HUES64 (cell line): ENCODE results near the gene STX17.

Source experiments
- H3K27ac ChIP-seq: 2 replicates; pipeline ENCODE4 v1.7.0; 2013; ENCODE audit warnings: low read depth, low read length, inconsistent platforms
- H3K27me3 ChIP-seq: 2 replicates; pipeline ENCODE4 v1.6.1; 2013; ENCODE audit warnings: mild to moderate bottlenecking, low read length; ENCODE audit not compliant: insufficient read depth
- H3K36me3 ChIP-seq: 2 replicates; pipeline ENCODE4 v1.6.1; 2013; ENCODE audit warnings: mild to moderate bottlenecking, low read length; ENCODE audit not compliant: insufficient read depth
- H3K4me1 ChIP-seq: 2 replicates; pipeline ENCODE4 v1.6.1; 2013; ENCODE audit warnings: mild to moderate bottlenecking, low read length, moderate library complexity; ENCODE audit not compliant: insufficient read depth
- H3K4me3 ChIP-seq: 2 replicates; pipeline ENCODE4 v1.5.1; 2013; ENCODE audit warnings: mild to moderate bottlenecking, low read length, moderate library complexity
- H3K9ac ChIP-seq: 2 replicates; pipeline ENCODE4 v1.6.1; 2013; ENCODE audit warnings: mild to moderate bottlenecking, low read depth, low read length
- H3K9me3 ChIP-seq: 2 replicates; pipeline ENCODE4 v1.6.1; 2013; ENCODE audit warnings: low read depth, low read length; ENCODE audit not compliant: insufficient read depth
- WGBS: fragments of 150-250, 120-280 bp; methylation state at CpG from one replicate; pipeline ENCODE4 v1.1.7; 2013; ENCODE audit warnings: missing lambda C conversion rate; 5-methylcytosine and 5-hydroxymethylcytosine counted together

Gene STX17

DNA sequence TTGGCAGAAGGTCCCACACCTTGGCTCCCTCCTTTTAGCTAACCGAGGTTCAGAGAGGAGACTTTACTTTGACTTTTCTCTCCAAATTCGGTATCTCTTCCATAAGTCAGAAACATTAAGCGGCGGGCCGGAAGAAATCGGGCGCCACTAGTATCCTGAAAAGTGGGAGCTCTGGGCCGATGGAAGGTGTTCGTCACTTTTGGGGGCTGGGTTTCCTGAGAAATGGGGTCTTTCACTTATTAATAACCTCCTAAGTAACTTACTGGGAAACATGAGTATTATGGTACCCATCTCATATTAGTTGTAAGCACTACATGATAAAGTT is 716 bp downstream of the STX17 start:
- peaks cover 4% of the 10 kb centered on the region; the same call in 1 of the 2 replicates for H3K4me1 ChIP-seq
- H3K27ac ChIP-seq, result peak overlapping the region; percentile 47

GRCh38 chr9:99911600-99911999 is 5.1 kb downstream of the STX17 start:
- Histone ChIP-seq H3K4me1 (peaks cover 8% of the 10 kb centered on the region; the same call in 1 of the 2 replicates), H3K4me3 (no peak overlapping the region), H3K9ac (no peak overlapping the region), H3K27me3 (no peaks in the 10 kb centered on the region), H3K27ac (no peak overlapping the region), H3K36me3 (peaks cover 4% of the 10 kb centered on the region), H3K9me3 (no peaks in the 10 kb centered on the region)
- 93% methylated on average over 7 of the region's 7 CpGs for WGBS

More for the DNA sequence above, 716 bp downstream of the STX17 start:
- peak overlapping the region; percentile 83 for H3K9ac ChIP-seq
- no peaks in the 10 kb centered on the region for H3K36me3 ChIP-seq
- WGBS, result 17% methylated on average over 9 of the region's 9 CpGs
- no peaks in the 10 kb centered on the region for H3K27me3 ChIP-seq
- peak overlapping the region; percentile 85 for H3K4me3 ChIP-seq
- no peaks in the 10 kb centered on the region for H3K9me3 ChIP-seq

DNA sequence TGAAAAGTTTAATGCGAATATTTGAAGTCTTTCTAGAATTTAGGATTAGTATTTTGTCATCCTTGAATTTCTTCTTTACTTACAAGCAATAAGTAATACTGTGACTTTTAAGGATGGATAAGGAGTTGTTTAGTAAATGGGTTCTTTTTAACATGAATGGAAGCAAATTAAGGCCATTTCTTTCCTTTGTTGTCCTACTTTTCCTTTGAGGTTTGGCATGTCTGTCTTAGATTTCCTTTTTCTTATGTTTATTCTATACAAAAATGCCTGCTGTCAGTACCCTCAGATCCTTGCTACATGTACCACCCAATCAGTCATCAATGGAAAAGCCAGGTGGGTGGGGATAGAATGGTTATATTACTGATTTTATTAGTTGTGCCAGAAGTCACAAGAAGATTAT is 10.2 kb downstream of the STX17 start:
- peaks cover 32% of the 10 kb centered on the region for H3K4me1 ChIP-seq
- no peaks in the 10 kb centered on the region for H3K9me3 ChIP-seq
- no peak overlapping the region for H3K9ac ChIP-seq
- WGBS, result no CpG with 5 or more reads among the region's 1 CpG
- no peaks in the 10 kb centered on the region for H3K27me3 ChIP-seq
- no peak overlapping the region for H3K27ac ChIP-seq
- H3K4me3 ChIP-seq, result no peak overlapping the region
- peaks cover 13% of the 10 kb centered on the region for H3K36me3 ChIP-seq

DNA sequence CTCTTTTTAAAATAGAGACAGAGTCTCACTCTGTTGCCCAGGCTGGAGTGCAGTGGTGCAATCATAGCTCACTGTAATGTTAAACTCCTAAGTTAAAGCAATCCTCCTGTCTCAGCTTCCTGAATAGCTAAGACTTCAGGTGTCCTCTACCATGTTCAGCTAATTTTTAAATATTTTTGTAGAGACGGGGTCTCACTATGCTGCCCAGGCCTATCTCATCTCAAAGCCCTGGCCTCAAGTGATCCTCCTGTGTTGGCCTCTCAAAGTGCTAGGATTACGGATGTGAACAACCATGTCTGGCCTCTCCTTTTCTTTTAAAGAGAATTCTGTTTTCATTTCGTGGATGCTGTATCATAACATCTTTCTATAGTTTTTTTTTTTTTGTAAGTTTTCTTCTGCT is 11.7 kb downstream of the STX17 start:
- H3K9me3 ChIP-seq, result no peaks in the 10 kb centered on the region
- H3K4me1 ChIP-seq, result peaks cover 32% of the 10 kb centered on the region
- H3K4me3 ChIP-seq, result no peak overlapping the region
- 95% methylated on average over 2 of the region's 3 CpGs for WGBS
- H3K9ac ChIP-seq, result no peak overlapping the region
- peaks cover 26% of the 10 kb centered on the region for H3K36me3 ChIP-seq
- no peak overlapping the region for H3K27ac ChIP-seq
- H3K27me3 ChIP-seq, result no peaks in the 10 kb centered on the region

DNA sequence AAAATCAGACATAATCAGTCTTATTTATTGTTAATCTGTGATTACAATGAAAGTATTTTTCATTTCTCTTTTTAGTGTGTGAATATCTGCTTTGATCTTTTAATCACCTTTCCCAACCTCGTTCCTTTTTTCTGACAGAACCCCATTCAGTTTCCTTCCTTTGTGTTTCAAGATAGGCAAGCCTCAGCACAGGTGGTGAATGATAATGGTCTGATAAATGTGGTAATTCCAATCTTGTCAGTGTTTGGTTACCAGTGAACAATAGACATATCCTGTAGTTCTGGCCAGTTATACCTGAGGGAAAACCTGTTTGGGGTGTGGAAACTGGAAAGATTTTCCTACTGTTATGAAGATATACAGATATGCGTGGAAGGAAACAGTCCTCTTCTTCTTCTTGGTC is 13.5 kb downstream of the STX17 start:
- Histone ChIP-seq H3K27ac (no peak overlapping the region; the same call in 1 of the 2 replicates), H3K4me3 (no peak overlapping the region), H3K27me3 (no peaks in the 10 kb centered on the region), H3K9ac (no peak overlapping the region), H3K36me3 (peaks cover 30% of the 10 kb centered on the region), H3K4me1 (peaks cover 32% of the 10 kb centered on the region), H3K9me3 (no peaks in the 10 kb centered on the region)
- 100% methylated on average over 1 of the region's 2 CpGs for WGBS

DNA sequence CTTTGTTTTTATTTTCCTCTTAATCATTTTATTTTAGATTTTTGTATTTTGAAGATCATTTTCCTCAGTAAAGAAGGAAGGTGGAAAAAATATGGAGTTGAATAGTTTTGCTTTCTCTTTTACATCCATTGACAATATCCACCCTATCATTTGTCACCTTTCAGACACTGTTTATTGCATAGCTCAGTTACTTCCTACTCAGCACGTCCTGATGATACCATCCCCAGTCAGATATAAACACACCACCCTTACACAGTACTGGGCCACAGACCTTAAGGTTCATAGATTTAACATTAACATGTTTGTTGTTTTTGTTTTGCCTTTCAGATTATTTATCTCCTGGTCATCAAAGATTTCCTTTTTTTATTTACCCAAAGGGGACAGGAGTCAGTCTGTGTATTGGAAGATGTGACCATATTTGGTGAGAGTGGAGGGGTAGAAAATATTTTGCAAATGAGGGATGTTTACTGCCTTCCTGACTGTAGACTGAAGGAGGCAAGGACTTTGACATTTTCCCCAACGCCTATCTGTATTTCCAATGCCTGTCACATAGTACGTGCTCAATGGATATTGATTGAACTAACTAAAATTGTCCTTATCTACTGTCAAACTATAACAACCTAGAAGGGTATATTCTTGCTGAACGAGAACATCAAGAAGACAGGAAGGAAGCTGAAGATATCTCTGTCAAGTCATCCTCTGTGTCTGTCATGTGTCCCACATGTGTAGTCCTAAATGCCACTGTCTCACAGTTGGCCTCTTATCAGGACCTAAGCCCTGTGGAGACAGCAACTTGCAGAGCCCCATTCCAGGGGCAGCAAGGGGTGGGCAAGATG is 15.6 kb downstream of the STX17 start:
- peaks cover 31% of the 10 kb centered on the region for H3K36me3 ChIP-seq
- peaks cover 24% of the 10 kb centered on the region for H3K4me1 ChIP-seq
- H3K9ac ChIP-seq, result no peak overlapping the region
- H3K27me3 ChIP-seq, result no peaks in the 10 kb centered on the region
- no peak overlapping the region for H3K27ac ChIP-seq
- WGBS, result 95% methylated on average over 4 of the region's 4 CpGs
- H3K4me3 ChIP-seq, result no peak overlapping the region
- peaks cover 11% of the 10 kb centered on the region; the same call in 1 of the 2 replicates for H3K9me3 ChIP-seq

DNA sequence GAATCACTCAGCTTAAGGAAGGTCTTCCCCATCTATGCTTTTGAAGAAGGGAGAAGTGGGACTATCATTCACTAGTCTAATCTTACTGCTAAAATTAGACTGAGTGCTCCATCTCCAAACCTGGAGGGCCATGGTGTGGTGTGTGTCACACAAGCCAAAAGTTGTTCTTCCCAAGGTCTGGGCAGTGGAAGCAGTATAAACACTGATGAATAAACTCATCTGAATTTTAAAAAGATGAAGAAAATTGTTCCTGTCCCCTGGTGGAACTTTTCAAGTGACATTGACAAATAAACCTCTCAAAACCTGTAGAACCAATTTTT is 16.2 kb downstream of the STX17 start:
- Histone ChIP-seq H3K9ac (no peak overlapping the region), H3K27me3 (no peaks in the 10 kb centered on the region), H3K27ac (no peak overlapping the region), H3K4me1 (peaks cover 19% of the 10 kb centered on the region), H3K36me3 (peaks cover 26% of the 10 kb centered on the region), H3K4me3 (no peak overlapping the region), H3K9me3 (peaks cover 11% of the 10 kb centered on the region; the same call in 1 of the 2 replicates)

GRCh38 chr9:99925541-99925940 is 19.1 kb downstream of the STX17 start:
- H3K4me1 ChIP-seq, result peaks cover 3% of the 10 kb centered on the region; the same call in 1 of the 2 replicates
- no peaks in the 10 kb centered on the region for H3K27me3 ChIP-seq
- 98% methylated on average over 2 of the region's 4 CpGs for WGBS
- H3K36me3 ChIP-seq, result peaks cover 26% of the 10 kb centered on the region
- no peak overlapping the region for H3K4me3 ChIP-seq
- peaks cover 11% of the 10 kb centered on the region; the same call in 1 of the 2 replicates for H3K9me3 ChIP-seq
- H3K27ac ChIP-seq, result no peak overlapping the region
- H3K9ac ChIP-seq, result no peak overlapping the region

- H3K4me3 ChIP-seq, result no peak overlapping the region
- H3K4me1 ChIP-seq, result no peaks in the 10 kb centered on the region
- 84% methylated on average over 2 of the region's 2 CpGs for WGBS
- H3K27me3 ChIP-seq, result no peaks in the 10 kb centered on the region
- H3K27ac ChIP-seq, result no peak overlapping the region
- 0 out of 2 replicates have a peak, but pooled peaks cover 8% of the 10 kb centered on the region for H3K36me3 ChIP-seq
- peaks cover 11% of the 10 kb centered on the region; the same call in 1 of the 2 replicates for H3K9me3 ChIP-seq
- H3K9ac ChIP-seq, result no peak overlapping the region
Observed at GRCh38 chr9:99929652-99930051, 23.2 kb downstream of the STX17 start.

DNA sequence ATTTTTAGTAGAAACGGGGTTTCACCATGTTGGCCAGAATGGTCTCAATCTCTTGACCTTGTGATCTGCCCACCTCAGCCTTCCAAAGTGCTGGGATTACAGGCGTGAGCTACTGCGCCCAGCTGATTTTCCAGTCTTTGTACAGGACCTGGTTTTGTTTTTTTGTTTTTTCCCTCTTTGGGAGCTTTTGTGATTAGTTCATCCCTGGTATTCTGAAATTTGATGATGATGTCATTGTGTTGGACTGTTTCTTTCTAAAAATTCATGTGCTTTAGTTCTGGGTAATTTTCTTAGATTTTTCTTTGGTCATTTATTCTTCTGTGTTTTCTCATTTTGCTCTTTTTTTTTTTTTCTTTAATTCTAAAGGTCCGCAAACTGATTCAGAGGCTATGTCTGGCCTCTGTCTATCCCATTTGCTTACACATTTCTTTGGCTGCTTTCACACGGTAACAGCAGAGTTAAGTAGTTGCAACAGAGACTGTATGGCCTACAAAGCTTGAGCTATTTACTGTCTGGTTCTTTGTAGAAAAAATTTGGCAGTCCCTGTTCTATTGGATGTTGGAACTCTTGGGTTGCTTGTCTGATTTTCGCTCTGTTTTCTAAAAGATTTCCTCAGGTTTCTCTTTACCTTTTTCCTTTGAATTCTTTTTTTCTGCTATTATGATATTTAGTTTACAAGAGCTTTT is 24.8 kb downstream of the STX17 start:
- Histone ChIP-seq H3K9me3 (no peaks in the 10 kb centered on the region), H3K27ac (no peak overlapping the region), H3K9ac (no peak overlapping the region), H3K36me3 (0 out of 2 replicates have a peak, but pooled peaks cover 4% of the 10 kb centered on the region), H3K4me3 (no peak overlapping the region), H3K27me3 (no peaks in the 10 kb centered on the region), H3K4me1 (no peaks in the 10 kb centered on the region)
- 96% methylated on average over 5 of the region's 6 CpGs for WGBS

GRCh38 chr9:99936947-99937587 is 30.6 kb downstream of the STX17 start:
- H3K27ac ChIP-seq, result no peak overlapping the region
- no peaks in the 10 kb centered on the region for H3K9me3 ChIP-seq
- H3K36me3 ChIP-seq, result no peaks in the 10 kb centered on the region
- no peaks in the 10 kb centered on the region for H3K27me3 ChIP-seq
- no peak overlapping the region for H3K4me3 ChIP-seq
- no peak overlapping the region for H3K9ac ChIP-seq
- H3K4me1 ChIP-seq, result no peaks in the 10 kb centered on the region
- WGBS, result 95% methylated on average over 3 of the region's 4 CpGs
